Right lobe of liver (tissue), 4 donors: ENCODE measurements around the gene MED22.

Experiments
- CTCF ChIP-seq, 4 donors: fragments of 200-600 bp in 3 of 4; fragments of 450-650 bp in 1 of 4; IDR thresholded peaks; one replicate each; pipeline versions ENCODE4 v1.5.1 to v1.8.0; 2016 to 2022; ENCODE audit warnings: antibody characterized with exemption in 4 of 4, mild to moderate bottlenecking in 2 of 4
- POLR2A ChIP-seq: fragments of 450-650 bp; IDR thresholded peaks from one replicate; pipeline ENCODE4 v1.6.1; 2017; ENCODE audit warnings: antibody characterized with exemption, mild to moderate bottlenecking
- donor health status: DM: no; HTN: no; CAD: no.
- donor health status: DM: no; HTN: no; CAD: no.
- donor health status: DM: no; HTN: yes; CAD: no.

- TF ChIP-seq POLR2A (no peak), CTCF (IDR thresholded peaks at IDR 0.05) (no peak)
Observed at GRCh38 chr9:133372144-133372543, 24.2 kb upstream of the MED22 start.
